ENCODE measurements around the gene MEIOSIN. TPM values are rescaled to one million over a fixed set of nuclear protein-coding genes. Genes with fewer than 3 reads are reported as not detected.

MEIOSIN gene
- total and polyA plus RNA-seq, 2 of the 13 experiments (the other 11 are each of a cell fraction or from before 2014, with no cell fraction given) = not detected

DNA sequence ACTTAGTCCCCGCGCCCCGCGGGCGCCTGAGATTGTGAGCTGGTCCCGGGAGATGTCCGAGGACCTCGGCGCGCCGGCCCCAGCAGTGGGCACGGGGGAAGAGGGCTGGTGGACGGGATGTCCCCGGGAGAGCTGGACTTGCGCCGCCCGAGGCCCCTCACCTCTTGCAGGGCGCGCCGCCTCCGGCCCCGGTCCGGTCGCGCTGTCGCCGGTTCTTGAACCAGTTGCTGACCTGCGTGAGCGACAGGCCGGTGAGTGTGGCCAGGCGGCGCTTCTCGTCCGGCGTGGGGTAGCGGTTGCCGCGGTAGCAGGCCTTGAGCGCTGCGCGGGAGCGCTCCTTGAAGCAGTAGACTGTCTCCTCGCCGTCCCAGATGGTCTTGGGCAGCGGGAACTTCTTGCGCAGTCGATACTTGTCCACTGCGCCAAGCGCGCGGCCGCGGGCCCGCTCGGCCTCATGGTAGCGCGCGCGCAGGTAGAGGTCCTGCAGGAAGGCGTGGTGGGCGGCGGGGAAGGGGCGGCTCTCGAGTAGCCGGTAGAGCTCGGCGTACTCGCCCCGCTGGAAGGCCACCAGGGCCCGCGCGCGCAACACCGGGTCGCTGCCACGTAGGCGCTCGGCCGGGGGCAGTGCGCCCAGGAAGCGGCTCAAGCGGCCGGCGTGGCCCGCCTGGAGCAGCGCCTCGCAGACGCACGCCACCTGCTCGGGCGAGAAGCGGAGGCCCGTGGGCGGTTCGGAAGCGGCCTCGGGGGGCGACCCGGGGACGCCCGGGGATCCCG is 34.8 kb downstream of the MEIOSIN start (continued):
- TF ChIP-seq PRDM15 (CRISPR knock-in tag; IDR thresholded peaks at IDR 0.05) (no peak), ZNF337 (CRISPR knock-in tag; IDR thresholded peaks at IDR 0.05; ENCODE audit: borderline replicate concordance, low read depth) (no peak), YY1 (IDR thresholded peaks at IDR 0.05; ENCODE audit: insufficient read depth, insufficient replicate concordance, low read depth, low read length) (no peak), ZBTB44 (CRISPR knock-in tag; IDR thresholded peaks at IDR 0.05) (no peak), TRIM24 (CRISPR knock-in tag; IDR thresholded peaks at IDR 0.05) (no peak), ZNF446 (CRISPR knock-in tag; IDR thresholded peaks at IDR 0.05) (peak; percentile 67; the same call in 1 of the 2 replicates), CEBPG (CRISPR knock-in tag; IDR thresholded peaks at IDR 0.05) (no peak), ZNF30 (CRISPR knock-in tag; IDR thresholded peaks at IDR 0.05) (no peak), ZNF564 (CRISPR knock-in tag; IDR thresholded peaks at IDR 0.05) (peak; percentile 46; the same call in 1 of the 2 replicates), ZNF605 (CRISPR knock-in tag; IDR thresholded peaks at IDR 0.05) (no peak), ATAD3A (CRISPR knock-in tag; IDR thresholded peaks at IDR 0.05) (no peak), KLF16 (CRISPR knock-in tag; IDR thresholded peaks at IDR 0.05) (no peak; a peak in 1 of 4 replicates), JARID2 (CRISPR knock-in tag; IDR thresholded peaks at IDR 0.05; ENCODE audit: insufficient replicate concordance) (no peak), ZNF775 (CRISPR knock-in tag; IDR thresholded peaks at IDR 0.05; ENCODE audit: borderline replicate concordance) (no peak), ZNF251 (CRISPR knock-in tag; IDR thresholded peaks at IDR 0.05) (no peak), ZNF572 (CRISPR knock-in tag; IDR thresholded peaks at IDR 0.05) (no peak)
- TF ChIP-seq, protein P1, sequence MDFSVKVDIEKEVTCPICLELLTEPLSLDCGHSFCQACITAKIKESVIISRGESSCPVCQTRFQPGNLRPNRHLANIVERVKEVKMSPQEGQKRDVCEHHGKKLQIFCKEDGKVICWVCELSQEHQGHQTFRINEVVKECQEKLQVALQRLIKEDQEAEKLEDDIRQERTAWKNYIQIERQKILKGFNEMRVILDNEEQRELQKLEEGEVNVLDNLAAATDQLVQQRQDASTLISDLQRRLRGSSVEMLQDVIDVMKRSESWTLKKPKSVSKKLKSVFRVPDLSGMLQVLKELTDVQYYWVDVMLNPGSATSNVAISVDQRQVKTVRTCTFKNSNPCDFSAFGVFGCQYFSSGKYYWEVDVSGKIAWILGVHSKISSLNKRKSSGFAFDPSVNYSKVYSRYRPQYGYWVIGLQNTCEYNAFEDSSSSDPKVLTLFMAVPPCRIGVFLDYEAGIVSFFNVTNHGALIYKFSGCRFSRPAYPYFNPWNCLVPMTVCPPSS (IDR thresholded peaks at IDR 0.05) = no peak
- TF ChIP-seq, protein P2, sequence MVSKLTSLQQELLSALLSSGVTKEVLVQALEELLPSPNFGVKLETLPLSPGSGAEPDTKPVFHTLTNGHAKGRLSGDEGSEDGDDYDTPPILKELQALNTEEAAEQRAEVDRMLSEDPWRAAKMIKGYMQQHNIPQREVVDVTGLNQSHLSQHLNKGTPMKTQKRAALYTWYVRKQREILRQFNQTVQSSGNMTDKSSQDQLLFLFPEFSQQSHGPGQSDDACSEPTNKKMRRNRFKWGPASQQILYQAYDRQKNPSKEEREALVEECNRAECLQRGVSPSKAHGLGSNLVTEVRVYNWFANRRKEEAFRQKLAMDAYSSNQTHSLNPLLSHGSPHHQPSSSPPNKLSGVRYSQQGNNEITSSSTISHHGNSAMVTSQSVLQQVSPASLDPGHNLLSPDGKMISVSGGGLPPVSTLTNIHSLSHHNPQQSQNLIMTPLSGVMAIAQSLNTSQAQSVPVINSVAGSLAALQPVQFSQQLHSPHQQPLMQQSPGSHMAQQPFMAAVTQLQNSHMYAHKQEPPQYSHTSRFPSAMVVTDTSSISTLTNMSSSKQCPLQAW (CRISPR knock-in tag; IDR thresholded peaks at IDR 0.05) = no peak

Data from HepG2 (cell line).